ENCODE data around the gene ACAP3. TPM values are rescaled to one million over a fixed set of nuclear protein-coding genes. Genes with fewer than 3 reads are reported as not detected.

ACAP3 gene
- total and polyA plus RNA-seq, 4 donors = 18.7 to 62.8 (median 37.8) TPM

GRCh38 chr1:1314237-1314586 lies 6.5 kb upstream of the ACAP3 start:
- 97% methylated on average over 15 of the region's 15 CpGs for WGBS, 2 donors

GRCh38 chr1:1313500-1314236 lies 5.9 kb upstream of the ACAP3 start:
- Histone ChIP-seq H3K9ac (ENCODE audit: insufficient read depth in 1 of 2, low read length in 2 of 2) (no peak overlapping the region), H3K27ac (ENCODE audit: low read depth in 1 of 2, low read length in 1 of 2) (no peak overlapping the region), H3K36me3 (ENCODE audit: control insufficient read depth in 4 of 4, insufficient read depth in 4 of 4, low read length in 4 of 4) (peaks cover 0 to 59% (median 22%) of the 10 kb centered on the region in 4 donors), H3K9me3 (ENCODE audit: control insufficient read depth in 4 of 4, insufficient read depth in 3 of 4, low read length in 3 of 4) (no peaks in the 10 kb centered on the region), H3K4me1 (ENCODE audit: control insufficient read depth in 5 of 5, insufficient read depth in 5 of 5, low read length in 5 of 5) (peaks cover 0 to 12% (median 0%) of the 10 kb centered on the region in 5 donors), H3K4me3 (no peak overlapping the region), H3K27me3 (ENCODE audit: control insufficient read depth in 3 of 3, insufficient read depth in 3 of 3, low read length in 2 of 3) (no peaks in the 10 kb centered on the region)
- DNase-seq (no peak), ATAC-seq (ENCODE audit: insufficient read depth, low FRiP score) (no peak)
- TF ChIP-seq, protein P1, sequence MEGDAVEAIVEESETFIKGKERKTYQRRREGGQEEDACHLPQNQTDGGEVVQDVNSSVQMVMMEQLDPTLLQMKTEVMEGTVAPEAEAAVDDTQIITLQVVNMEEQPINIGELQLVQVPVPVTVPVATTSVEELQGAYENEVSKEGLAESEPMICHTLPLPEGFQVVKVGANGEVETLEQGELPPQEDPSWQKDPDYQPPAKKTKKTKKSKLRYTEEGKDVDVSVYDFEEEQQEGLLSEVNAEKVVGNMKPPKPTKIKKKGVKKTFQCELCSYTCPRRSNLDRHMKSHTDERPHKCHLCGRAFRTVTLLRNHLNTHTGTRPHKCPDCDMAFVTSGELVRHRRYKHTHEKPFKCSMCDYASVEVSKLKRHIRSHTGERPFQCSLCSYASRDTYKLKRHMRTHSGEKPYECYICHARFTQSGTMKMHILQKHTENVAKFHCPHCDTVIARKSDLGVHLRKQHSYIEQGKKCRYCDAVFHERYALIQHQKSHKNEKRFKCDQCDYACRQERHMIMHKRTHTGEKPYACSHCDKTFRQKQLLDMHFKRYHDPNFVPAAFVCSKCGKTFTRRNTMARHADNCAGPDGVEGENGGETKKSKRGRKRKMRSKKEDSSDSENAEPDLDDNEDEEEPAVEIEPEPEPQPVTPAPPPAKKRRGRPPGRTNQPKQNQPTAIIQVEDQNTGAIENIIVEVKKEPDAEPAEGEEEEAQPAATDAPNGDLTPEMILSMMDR (IDR thresholded peaks at IDR 0.05; ENCODE audit: control extremely low read depth, extremely low read depth) = no peak
- 90 to 96% methylated on average over 37 of the region's 37 CpGs for WGBS, 2 donors

More at GRCh38 chr1:1314237-1314586, 6.5 kb upstream of the ACAP3 start:
- Histone ChIP-seq H3K9me3 (ENCODE audit: control insufficient read depth in 4 of 4, insufficient read depth in 3 of 4, low read length in 3 of 4) (no peaks in the 10 kb centered on the region), H3K27ac (ENCODE audit: low read depth in 1 of 2, low read length in 1 of 2) (no peak overlapping the region), H3K9ac (ENCODE audit: insufficient read depth in 1 of 2, low read length in 2 of 2) (no peak overlapping the region), H3K27me3 (ENCODE audit: control insufficient read depth in 3 of 3, insufficient read depth in 3 of 3, low read length in 2 of 3) (no peaks in the 10 kb centered on the region), H3K4me3 (no peak overlapping the region), H3K36me3 (ENCODE audit: control insufficient read depth in 4 of 4, insufficient read depth in 4 of 4, low read length in 4 of 4) (peaks cover 0 to 65% (median 22%) of the 10 kb centered on the region in 4 donors), H3K4me1 (ENCODE audit: control insufficient read depth in 5 of 5, insufficient read depth in 5 of 5, low read length in 5 of 5) (peaks cover 0 to 11% (median 0%) of the 10 kb centered on the region in 5 donors)
- ATAC-seq (ENCODE audit: insufficient read depth, low FRiP score) (no peak), DNase-seq (no peak)
- TF ChIP-seq, protein P1 (IDR thresholded peaks at IDR 0.05; ENCODE audit: control extremely low read depth, extremely low read depth) = no peak

DNA sequence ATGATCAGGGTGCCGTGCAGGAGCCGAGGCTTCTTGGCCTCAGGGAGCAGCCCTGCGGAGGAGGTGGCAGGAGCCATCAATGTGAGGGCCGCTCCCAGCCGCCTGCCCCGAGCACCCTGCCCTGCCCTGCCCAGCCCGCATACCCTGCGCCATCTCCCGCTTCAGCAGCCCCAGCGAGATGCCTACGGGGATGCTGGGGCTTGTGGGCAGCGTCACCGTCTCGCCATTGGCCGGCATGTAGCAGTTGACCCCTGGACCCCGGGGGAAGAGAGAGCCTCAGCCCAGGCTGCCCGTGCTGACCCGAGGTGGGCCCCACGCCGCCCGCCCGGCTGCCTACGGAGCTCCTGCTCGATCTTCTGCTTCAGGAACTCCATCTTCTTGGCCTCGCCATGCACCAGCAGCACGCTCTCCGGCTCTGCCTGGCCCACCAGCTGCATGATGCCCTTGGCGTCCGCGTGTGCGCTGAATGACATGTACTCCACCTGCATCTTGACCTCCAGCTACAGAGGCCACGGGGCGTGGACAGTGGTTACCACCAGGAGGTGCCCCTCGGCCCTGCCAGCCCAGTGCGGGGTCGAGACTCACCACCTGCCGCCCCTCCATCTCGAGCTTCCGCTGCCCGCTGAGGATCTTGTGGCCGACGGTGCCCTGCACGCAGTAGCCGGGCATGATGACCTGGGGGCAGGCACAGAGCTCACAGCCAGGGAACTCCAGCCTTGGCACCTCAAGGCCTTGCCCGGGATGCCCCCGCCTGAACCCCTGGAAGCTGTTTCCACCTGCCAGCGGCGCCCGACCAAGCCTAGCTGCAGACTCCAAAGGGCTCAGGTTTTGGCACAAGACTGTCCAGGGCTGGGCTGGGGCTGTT lies 5.0 kb upstream of the ACAP3 start:
- H3K27me3 ChIP-seq (ENCODE audit: control insufficient read depth in 3 of 3, insufficient read depth in 3 of 3, low read length in 2 of 3) = no peaks in the 10 kb centered on the region
- peaks cover 0 to 12% (median 0%) of the 10 kb centered on the region in 5 donors for H3K4me1 ChIP-seq (ENCODE audit: control insufficient read depth in 5 of 5, insufficient read depth in 5 of 5, low read length in 5 of 5)
- no peaks in the 10 kb centered on the region for H3K9me3 ChIP-seq (ENCODE audit: control insufficient read depth in 4 of 4, insufficient read depth in 3 of 4, low read length in 3 of 4)
- H3K4me3 ChIP-seq = no peak overlapping the region
- no peak overlapping the region for H3K27ac ChIP-seq (ENCODE audit: low read depth in 1 of 2, low read length in 1 of 2)
- TF ChIP-seq, protein P1 (IDR thresholded peaks at IDR 0.05; ENCODE audit: control extremely low read depth, extremely low read depth) = no peak
- no peak for ATAC-seq (ENCODE audit: insufficient read depth, low FRiP score)
- H3K36me3 ChIP-seq (ENCODE audit: control insufficient read depth in 4 of 4, insufficient read depth in 4 of 4, low read length in 4 of 4) = peaks cover 0 to 59% (median 22%) of the 10 kb centered on the region in 4 donors
- 92 to 95% methylated on average over 49 of the region's 49 CpGs for WGBS, 2 donors
- no peak for DNase-seq
- H3K9ac ChIP-seq (ENCODE audit: insufficient read depth in 1 of 2, low read length in 2 of 2) = no peak overlapping the region

Data from lung (tissue), 12 donors.